B cell (primary cell): ENCODE results near the gene SATB1. TPM values are rescaled to one million over a fixed set of nuclear protein-coding genes. Genes with fewer than 3 reads are reported as not detected.

ENCODE experiments used
- ATAC-seq: fragments of 200-7000 bp; cut with Tn5 transposase; one replicate; pipeline ENCODE4 v1.10.0; 2021; ENCODE audit warnings: low read depth, mild to moderate bottlenecking, moderate number of reproducible peaks, moderate library complexity
- CTCF ChIA-PET: fragments of 350-600 bp; sonication (Branson Sonifier 250); formaldehyde crosslinking; loops from one replicate; lab custom pipeline; 2021; ENCODE audit warnings: antibody characterized with exemption, inconsistent platforms; lab: Charles Lee
- POLR2A ChIA-PET: fragments of 350-600 bp; sonication (Branson Sonifier 250); formaldehyde crosslinking; loops from one replicate; lab custom pipeline; 2021; ENCODE audit warnings: antibody characterized with exemption; lab: Charles Lee
- DNase-seq: peaks from one replicate; pipeline ENCODE4 v3.0.0; 2013
- H2AFZ ChIP-seq: 2 replicates; pipeline ENCODE4 v1.6.1; 2012; ENCODE audit warnings: mild to moderate bottlenecking, low read depth, low read length; ENCODE audit not compliant: insufficient read depth, poor library complexity, severe bottlenecking
- H3K27ac ChIP-seq, 2 donors: 1 replicate in 1 of 2; 2 replicates in 1 of 2; pipeline ENCODE4 v1.5.1; 2012 to 2013; ENCODE audit warnings: low read length in 2 of 2, mild to moderate bottlenecking in 2 of 2, moderate library complexity in 1 of 2
- H3K27me3 ChIP-seq, 4 experiments: fragments of 200-600 bp in 1 of 4; sonication (generic) in 1 of 4; replicated peaks in 1 of 4; 1 replicate in 2 of 4; 2 replicates in 2 of 4; pipeline versions ENCODE4 v1.6.1 to v1.7.0; 2013 to 2016; ENCODE audit warnings: low read length in 3 of 4, mild to moderate bottlenecking in 2 of 4, mixed read lengths in 1 of 4, moderate library complexity in 1 of 4; ENCODE audit not compliant: insufficient read depth in 4 of 4, control insufficient read depth in 3 of 4; ENCODE audit errors: control extremely low read depth in 1 of 4
- H3K36me3 ChIP-seq, 2 experiments: replicated peaks in 1 of 2; 1 replicate in 1 of 2; 2 replicates in 1 of 2; pipeline versions ENCODE4 v1.6.1 to v1.7.1; 2013; ENCODE audit warnings: low read length in 1 of 2; ENCODE audit not compliant: insufficient read depth in 2 of 2, control insufficient read depth in 1 of 2; ENCODE audit errors: control extremely low read depth in 1 of 2, extremely low read depth in 1 of 2
- H3K4me1 ChIP-seq, 2 donors: fragments of 200-600 bp in 1 of 2; sonication (generic) in 1 of 2; 1 replicate in 1 of 2; 2 replicates in 1 of 2; pipeline versions ENCODE4 v1.5.1 to v1.6.1; 2013 to 2017; ENCODE audit warnings: low read length in 2 of 2; ENCODE audit not compliant: control insufficient read depth in 2 of 2, insufficient read depth in 2 of 2
- H3K4me2 ChIP-seq: replicated peaks from 2 replicates; pipeline ENCODE3; 2012; ENCODE audit warnings: mild to moderate bottlenecking, low read depth, low read length; ENCODE audit not compliant: poor library complexity, severe bottlenecking
- H3K4me3 ChIP-seq, 5 experiments: fragments of 200-600 bp in 1 of 5; sonication (generic) in 1 of 5; 1 replicate in 3 of 5; 2 replicates in 2 of 5; pipeline versions ENCODE4 v1.5.1 to v1.7.0; 2011 to 2016; ENCODE audit warnings: low read length in 4 of 5, mild to moderate bottlenecking in 4 of 5, low read depth in 2 of 5, control low read depth in 1 of 5, moderate library complexity in 1 of 5; ENCODE audit not compliant: insufficient read depth in 1 of 5; ENCODE audit errors: control extremely low read depth in 1 of 5, extremely low read depth in 1 of 5
- H3K79me2 ChIP-seq: fragments of 200-600 bp; sonication (generic); one replicate; pipeline ENCODE4 v1.6.0; 2016; ENCODE audit warnings: low read length; ENCODE audit not compliant: control insufficient read depth, insufficient read depth
- H3K9ac ChIP-seq: fragments of 200-600 bp; sonication (generic); 2 replicates; pipeline ENCODE4 v1.6.1; 2017; ENCODE audit warnings: mild to moderate bottlenecking, low read length, moderate library complexity
- H3K9me3 ChIP-seq, 3 donors: one replicate each; pipeline versions ENCODE4 v1.6.1 to v1.7.1; 2013; ENCODE audit warnings: low read length in 2 of 3; ENCODE audit not compliant: control insufficient read depth in 2 of 3, insufficient read depth in 1 of 3; ENCODE audit errors: control extremely low read depth in 1 of 3
- H4K20me1 ChIP-seq: 2 replicates; pipeline ENCODE4 v1.6.0; 2012; ENCODE audit warnings: mild to moderate bottlenecking, low read length; ENCODE audit not compliant: insufficient read depth, control insufficient read depth, poor library complexity, severe bottlenecking
- H3K27ac Mint-ChIP-seq: one replicate; pipeline ENCODE4 v1.8.0; 2021; ENCODE audit warnings: mixed read lengths
- H3K27me3 Mint-ChIP-seq: one replicate; pipeline ENCODE4 v1.8.0; 2021; ENCODE audit warnings: mixed read lengths
- H3K4me1 Mint-ChIP-seq: one replicate; pipeline ENCODE4 v1.8.0; 2021; ENCODE audit warnings: mixed read lengths
- H3K4me3 Mint-ChIP-seq: one replicate; pipeline ENCODE4 v1.8.0; 2021; ENCODE audit warnings: mixed read lengths
- H3K9me3 Mint-ChIP-seq: one replicate; pipeline ENCODE4 v1.8.0; 2022; ENCODE audit warnings: mixed read lengths; ENCODE audit not compliant: insufficient read depth
- EZH2 ChIP-seq: IDR thresholded peaks from 2 replicates; pipeline ENCODE4 v1.6.1; 2012; ENCODE audit warnings: borderline replicate concordance, low read depth, mild to moderate bottlenecking, moderate library complexity, low read length; ENCODE audit not compliant: insufficient read depth, poor library complexity, severe bottlenecking
- WGBS: methylation state at CpG from one replicate; pipeline ENCODE4 v1.1.5; 2013; ENCODE audit warnings: missing lambda C conversion rate; ENCODE audit not compliant: insufficient coverage; 5-methylcytosine and 5-hydroxymethylcytosine counted together
- intact Hi-C: fragments of 100-400 bp; cut with micrococcal nuclease; formaldehyde crosslinking; loops from one replicate; pipeline ENCODE4 v1.10.0; 2022
- polyA plus RNA-seq: library from polyadenylated mRNA; depleted of rRNA; stranded (reverse); fragments of >200 nt; gene quantifications from 2 replicates; pipeline ENCODE4 v1.2.3, GENCODE V29; 2012
- total RNA-seq, 2 donors: library from RNA; stranded (reverse); fragments of 120-200 nt in 1 of 2; gene quantifications; 1 replicate in 1 of 2; 2 replicates in 1 of 2; pipeline versions ENCODE4 v1.2.3 to v1.2.4, GENCODE V29; 2013 to 2022
- TF ChIP-seq, protein P1 (sequence below): fragments of 200-600 bp; IDR thresholded peaks from one replicate; pipeline ENCODE4 v1.8.0; 2022; ENCODE audit warnings: antibody characterized with exemption, mild to moderate bottlenecking

SATB1 gene
- total and polyA plus RNA-seq, 2 donors (not counting 1 experiment from before 2014, with no cell fraction given): 42.3 to 66.5 TPM

DNA sequence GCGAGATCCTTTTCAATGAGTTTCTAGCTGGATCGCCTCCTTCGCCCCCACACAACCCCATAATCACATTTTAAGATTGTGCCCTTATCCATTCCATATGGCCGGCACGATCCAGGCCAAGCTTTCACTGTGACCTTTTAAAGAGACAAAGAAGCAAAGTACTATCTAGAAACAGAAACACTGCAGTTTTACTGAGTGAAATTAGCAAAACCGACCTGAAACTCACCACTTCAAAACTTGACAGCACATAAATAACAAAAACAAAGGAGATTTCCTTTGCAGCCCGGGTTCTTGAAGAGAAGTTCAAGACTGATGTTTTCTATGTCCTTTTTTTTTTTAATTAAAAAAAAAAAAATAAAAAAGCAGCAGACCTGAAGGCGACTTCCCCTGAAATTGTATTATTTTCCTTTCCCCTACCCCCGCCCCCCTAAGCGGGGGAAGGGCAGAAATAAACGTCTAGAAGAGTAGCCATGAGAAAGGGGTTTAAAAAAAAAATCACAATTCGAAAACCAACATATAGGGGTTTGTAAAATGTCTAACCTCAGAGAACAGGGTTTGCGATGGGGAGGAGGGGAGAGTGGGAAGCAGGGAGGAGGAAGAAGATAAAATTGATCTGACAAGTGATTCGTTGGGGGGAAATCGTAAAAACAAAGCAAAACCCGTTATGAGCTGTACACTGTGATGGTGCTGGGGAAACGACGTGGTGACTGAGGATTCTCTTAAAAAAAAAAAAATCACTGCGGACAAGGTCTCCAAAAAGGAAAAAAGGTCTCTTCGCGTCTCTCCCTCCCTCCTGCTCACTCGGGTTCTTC lies 1.5 kb downstream of the SATB1 start:
- CTCF ChIA-PET: interaction anchor here (0.8 to 1.9 kb wide), 3 partner anchors 21 to 334 kb away, joined by 3 to 5 read pairs (median 4); no protein-coding TSS in a partner anchor
- POLR2A ChIA-PET: interaction anchor here (0.7 to 1.0 kb wide), 3 partner anchors 14 to 75 kb away, joined by 4 to 6 read pairs (median 5); no protein-coding TSS in a partner anchor
- Histone ChIP-seq H2AFZ (peak overlapping the region; percentile 85), H4K20me1 (no peaks in the 10 kb centered on the region), H3K27me3 (no peaks in the 10 kb centered on the region), H3K9ac (peak overlapping the region; percentile 80), H3K36me3 (peaks cover 5 to 9% of the 10 kb centered on the region in 2 experiments), H3K9me3 (no peaks in the 10 kb centered on the region), H3K4me1 (peaks cover 20 to 22% of the 10 kb centered on the region in 2 donors), H3K27ac (peak overlapping the region; percentile 78 to 86), H3K79me2 (peaks cover 32% of the 10 kb centered on the region), H3K4me3 (peak overlapping the region; percentile 68 to 93 (median 86)), H3K4me2 (peak overlapping the region; percentile 95)
- H3K27ac Mint-ChIP-seq: peak overlapping the region; percentile 94
- H3K27me3 Mint-ChIP-seq: no peaks in the 10 kb centered on the region
- no peak for TF ChIP-seq EZH2
- TF ChIP-seq, protein P1, sequence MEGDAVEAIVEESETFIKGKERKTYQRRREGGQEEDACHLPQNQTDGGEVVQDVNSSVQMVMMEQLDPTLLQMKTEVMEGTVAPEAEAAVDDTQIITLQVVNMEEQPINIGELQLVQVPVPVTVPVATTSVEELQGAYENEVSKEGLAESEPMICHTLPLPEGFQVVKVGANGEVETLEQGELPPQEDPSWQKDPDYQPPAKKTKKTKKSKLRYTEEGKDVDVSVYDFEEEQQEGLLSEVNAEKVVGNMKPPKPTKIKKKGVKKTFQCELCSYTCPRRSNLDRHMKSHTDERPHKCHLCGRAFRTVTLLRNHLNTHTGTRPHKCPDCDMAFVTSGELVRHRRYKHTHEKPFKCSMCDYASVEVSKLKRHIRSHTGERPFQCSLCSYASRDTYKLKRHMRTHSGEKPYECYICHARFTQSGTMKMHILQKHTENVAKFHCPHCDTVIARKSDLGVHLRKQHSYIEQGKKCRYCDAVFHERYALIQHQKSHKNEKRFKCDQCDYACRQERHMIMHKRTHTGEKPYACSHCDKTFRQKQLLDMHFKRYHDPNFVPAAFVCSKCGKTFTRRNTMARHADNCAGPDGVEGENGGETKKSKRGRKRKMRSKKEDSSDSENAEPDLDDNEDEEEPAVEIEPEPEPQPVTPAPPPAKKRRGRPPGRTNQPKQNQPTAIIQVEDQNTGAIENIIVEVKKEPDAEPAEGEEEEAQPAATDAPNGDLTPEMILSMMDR: no peak
- peaks cover 35% of the 10 kb centered on the region for H3K4me1 Mint-ChIP-seq
- ATAC-seq (peak; percentile 13), DNase-seq (peak; percentile 59)
- 6% methylated on average over 15 of the region's 22 CpGs for WGBS
- intact Hi-C loops: loop anchor here (2.0 to 10.0 kb wide), 5 partner anchors 75 to 1619 kb away; partner anchors contain the start of genes KAT2B, RAB5A and TBC1D5
- H3K4me3 Mint-ChIP-seq: peak overlapping the region; percentile 87
- H3K9me3 Mint-ChIP-seq: no peaks in the 10 kb centered on the region
